ENCODE measurements around the gene SEMA5A. TPM values are rescaled to one million over a fixed set of nuclear protein-coding genes. Genes with fewer than 3 reads are reported as not detected.

The SEMA5A gene
- total RNA-seq, 2 experiments from 2014 or later = not detected

DNA sequence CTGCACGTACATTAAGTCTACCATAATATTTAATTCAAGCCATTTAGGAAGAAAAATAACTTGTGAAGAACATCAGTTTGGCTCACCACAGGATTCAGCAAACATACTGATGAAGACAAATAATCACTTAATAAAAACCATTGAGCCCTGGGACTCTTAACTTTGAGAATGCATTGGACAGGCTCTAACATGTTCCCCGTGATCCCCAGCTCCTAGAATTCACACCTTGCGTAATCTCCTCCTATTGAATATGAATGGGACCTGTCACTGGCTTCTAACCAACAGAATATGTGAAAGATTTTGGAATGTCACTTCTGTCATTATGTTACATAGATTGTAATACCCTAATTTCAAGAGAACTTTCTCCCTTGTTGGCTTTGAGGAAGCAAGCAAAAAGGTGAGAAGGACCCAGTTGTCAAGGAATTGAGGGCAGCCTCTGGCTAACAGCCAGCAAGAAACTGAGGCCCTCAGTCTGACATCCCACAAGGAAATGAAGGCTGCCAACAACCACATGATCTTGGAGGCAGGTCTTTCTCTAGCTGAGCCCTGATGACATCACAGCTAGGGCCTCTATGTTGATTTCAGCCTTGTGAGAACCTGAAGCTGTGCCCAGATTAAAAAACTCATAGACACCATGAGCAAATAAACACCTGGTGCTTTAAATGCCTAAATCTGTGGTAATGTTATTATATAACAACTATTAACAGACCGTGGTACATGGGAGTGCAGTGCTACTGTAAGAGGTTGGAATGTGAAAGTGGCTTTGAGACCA, 433.2 kb downstream of the SEMA5A start:
- Mint-ChIP-seq H3K4me1 (ENCODE audit: low read depth) (no peaks in the 10 kb centered on the region), H3K4me3 (no peak overlapping the region), H3K27ac (no peak overlapping the region), H3K27me3 (ENCODE audit: low read depth) (no peaks in the 10 kb centered on the region), H3K9me3 (no peaks in the 10 kb centered on the region), H3K36me3 (ENCODE audit: low read depth) (no peaks in the 10 kb centered on the region)
- CTCF ChIA-PET = no interaction called here
- intact Hi-C loops (cut with micrococcal nuclease) = no loop called here
- no peak for DNase-seq

DNA sequence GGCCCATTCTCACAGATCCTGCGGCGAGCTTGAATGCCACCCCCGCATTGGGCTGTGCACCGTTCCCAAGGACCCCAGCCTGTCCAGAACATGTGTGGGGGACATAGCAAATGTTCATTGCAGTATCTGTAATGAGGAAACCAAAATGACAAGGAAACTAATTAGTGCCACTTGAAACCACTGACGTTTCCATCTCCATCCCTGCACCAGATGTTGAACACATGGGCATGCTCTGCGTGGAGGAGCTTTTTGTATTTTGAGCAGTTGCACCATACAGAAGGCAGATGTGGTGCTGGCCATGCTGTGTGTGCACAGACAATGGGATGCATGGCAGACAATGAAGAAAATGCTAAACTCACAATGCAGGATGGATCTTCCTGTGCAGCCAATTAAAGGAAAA, 437.7 kb downstream of the SEMA5A start:
- Mint-ChIP-seq H3K36me3 (ENCODE audit: low read depth) (no peaks in the 10 kb centered on the region), H3K9me3 (no peaks in the 10 kb centered on the region), H3K27me3 (ENCODE audit: low read depth) (no peaks in the 10 kb centered on the region), H3K4me1 (ENCODE audit: low read depth) (no peaks in the 10 kb centered on the region), H3K27ac (no peak overlapping the region), H3K4me3 (no peak overlapping the region)
- intact Hi-C loops (cut with micrococcal nuclease) = no loop called here
- CTCF ChIA-PET = no interaction called here
- no peak for DNase-seq

DNA sequence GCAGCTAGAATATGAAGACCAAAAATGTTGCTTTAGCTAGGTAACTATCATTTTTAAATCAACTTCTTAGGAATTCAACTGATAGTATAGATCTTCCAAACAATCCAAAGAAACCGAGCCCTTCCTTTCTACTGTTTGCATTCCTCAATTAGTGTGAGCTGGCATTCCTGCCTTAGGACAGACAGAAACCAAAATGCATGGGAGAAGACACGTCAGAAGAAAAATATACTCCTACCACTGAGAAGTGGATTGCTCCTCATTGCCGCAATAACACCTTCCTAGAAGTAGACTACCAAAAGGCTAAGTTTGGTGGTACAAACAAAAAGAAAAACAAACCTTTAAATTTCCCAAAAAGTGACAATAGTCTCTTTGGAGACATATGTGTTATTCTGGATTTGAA, 440.0 kb downstream of the SEMA5A start:
- CTCF ChIA-PET = no interaction called here
- Mint-ChIP-seq H3K27me3 (ENCODE audit: low read depth) (no peaks in the 10 kb centered on the region), H3K36me3 (ENCODE audit: low read depth) (no peaks in the 10 kb centered on the region), H3K9me3 (no peaks in the 10 kb centered on the region), H3K27ac (no peak overlapping the region), H3K4me3 (no peak overlapping the region), H3K4me1 (ENCODE audit: low read depth) (no peaks in the 10 kb centered on the region)
- intact Hi-C loops (cut with micrococcal nuclease) = no loop called here
- no peak for DNase-seq

- Mint-ChIP-seq H3K4me1 (ENCODE audit: low read depth) (no peaks in the 10 kb centered on the region), H3K27me3 (ENCODE audit: low read depth) (no peaks in the 10 kb centered on the region), H3K27ac (no peak overlapping the region), H3K4me3 (no peak overlapping the region), H3K9me3 (no peaks in the 10 kb centered on the region), H3K36me3 (ENCODE audit: low read depth) (no peaks in the 10 kb centered on the region)
- DNase-seq = no peak
- CTCF ChIA-PET = no interaction called here
- intact Hi-C loops (cut with micrococcal nuclease) = no loop called here
Observed at GRCh38 chr5:9104571-9105339, 441.1 kb downstream of the SEMA5A start.

DNA sequence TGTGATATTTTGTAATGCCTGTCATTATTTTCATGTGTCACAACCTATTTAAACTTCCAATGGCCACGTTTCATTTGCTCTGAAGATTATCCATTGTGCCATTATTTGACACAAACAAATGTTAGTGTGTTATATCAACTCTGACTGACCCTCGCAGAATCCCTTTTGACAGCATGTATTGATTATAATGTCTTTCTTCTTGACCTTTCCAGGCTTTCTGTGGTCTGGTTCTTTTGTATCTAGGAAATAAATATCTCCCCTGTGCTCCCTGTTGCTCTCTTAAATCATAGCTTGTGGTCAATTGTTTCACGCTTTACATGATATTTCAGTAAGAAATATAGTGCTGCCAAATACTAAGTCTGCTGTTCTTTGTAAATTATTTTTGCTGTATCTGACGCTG, 442.6 kb downstream of the SEMA5A start:
- H3K27me3 Mint-ChIP-seq (ENCODE audit: low read depth) = no peaks in the 10 kb centered on the region
- no peaks in the 10 kb centered on the region for H3K36me3 Mint-ChIP-seq (ENCODE audit: low read depth)
- no peaks in the 10 kb centered on the region for H3K4me1 Mint-ChIP-seq (ENCODE audit: low read depth)
- intact Hi-C loops (cut with micrococcal nuclease) = no loop called here
- DNase-seq = no peak
- CTCF ChIA-PET = no interaction called here
- no peak overlapping the region for H3K4me3 Mint-ChIP-seq
- H3K27ac Mint-ChIP-seq = no peak overlapping the region
- no peaks in the 10 kb centered on the region for H3K9me3 Mint-ChIP-seq

- Mint-ChIP-seq H3K4me1 (ENCODE audit: low read depth) (no peaks in the 10 kb centered on the region), H3K9me3 (no peaks in the 10 kb centered on the region), H3K36me3 (ENCODE audit: low read depth) (no peaks in the 10 kb centered on the region), H3K27me3 (ENCODE audit: low read depth) (no peaks in the 10 kb centered on the region), H3K27ac (no peak overlapping the region), H3K4me3 (no peak overlapping the region)
- intact Hi-C loops (cut with micrococcal nuclease) = no loop called here
- CTCF ChIA-PET = no interaction called here
- DNase-seq = no peak
Observed at GRCh38 chr5:9099689-9100088, 446.2 kb downstream of the SEMA5A start.

DNA sequence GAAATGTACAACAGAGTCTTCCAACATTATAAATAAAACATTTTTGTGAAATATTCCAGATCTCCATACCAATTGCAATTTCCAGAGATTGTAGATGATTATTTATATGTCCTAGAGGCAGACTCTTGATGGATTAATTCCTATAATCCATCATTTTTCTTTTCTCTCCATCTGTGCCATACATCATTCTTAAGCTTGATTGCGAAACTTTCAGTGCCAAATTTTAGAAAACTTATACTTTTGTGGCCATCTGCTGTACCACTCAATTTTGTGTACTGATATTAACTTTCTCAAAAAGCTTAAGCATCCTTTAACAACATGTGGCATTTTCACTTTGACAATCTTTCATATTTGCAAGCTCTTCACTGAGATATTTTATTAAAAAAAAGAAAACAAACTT, 446.9 kb downstream of the SEMA5A start:
- no peaks in the 10 kb centered on the region for H3K27me3 Mint-ChIP-seq (ENCODE audit: low read depth)
- intact Hi-C loops (cut with micrococcal nuclease) = no loop called here
- no peaks in the 10 kb centered on the region for H3K36me3 Mint-ChIP-seq (ENCODE audit: low read depth)
- no peak overlapping the region for H3K27ac Mint-ChIP-seq
- CTCF ChIA-PET = no interaction called here
- DNase-seq = no peak
- H3K4me1 Mint-ChIP-seq (ENCODE audit: low read depth) = no peaks in the 10 kb centered on the region
- H3K4me3 Mint-ChIP-seq = no peak overlapping the region
- H3K9me3 Mint-ChIP-seq = no peaks in the 10 kb centered on the region

- Mint-ChIP-seq H3K9me3 (no peaks in the 10 kb centered on the region), H3K36me3 (ENCODE audit: low read depth) (no peaks in the 10 kb centered on the region), H3K27me3 (ENCODE audit: low read depth) (no peaks in the 10 kb centered on the region), H3K27ac (no peak overlapping the region), H3K4me3 (no peak overlapping the region), H3K4me1 (ENCODE audit: low read depth) (no peaks in the 10 kb centered on the region)
- CTCF ChIA-PET = no interaction called here
- intact Hi-C loops (cut with micrococcal nuclease) = no loop called here
- DNase-seq = no peak
Observed at GRCh38 chr5:9094582-9094981, 451.3 kb downstream of the SEMA5A start.

GRCh38 chr5:9091896-9092662, 453.8 kb downstream of the SEMA5A start:
- Mint-ChIP-seq H3K9me3 (no peaks in the 10 kb centered on the region), H3K27me3 (ENCODE audit: low read depth) (no peaks in the 10 kb centered on the region), H3K27ac (no peak overlapping the region), H3K4me3 (no peak overlapping the region), H3K4me1 (ENCODE audit: low read depth) (no peaks in the 10 kb centered on the region), H3K36me3 (ENCODE audit: low read depth) (no peaks in the 10 kb centered on the region)
- intact Hi-C loops (cut with micrococcal nuclease) = no loop called here
- no peak for DNase-seq
- CTCF ChIA-PET = no interaction called here

- DNase-seq = no peak
- H3K36me3 Mint-ChIP-seq (ENCODE audit: low read depth) = no peaks in the 10 kb centered on the region
- intact Hi-C loops (cut with micrococcal nuclease) = no loop called here
- H3K27me3 Mint-ChIP-seq (ENCODE audit: low read depth) = no peaks in the 10 kb centered on the region
- CTCF ChIA-PET = no interaction called here
- no peak overlapping the region for H3K4me3 Mint-ChIP-seq
- no peak overlapping the region for H3K27ac Mint-ChIP-seq
- H3K9me3 Mint-ChIP-seq = peaks cover 6% of the 10 kb centered on the region
- H3K4me1 Mint-ChIP-seq (ENCODE audit: low read depth) = no peaks in the 10 kb centered on the region
Observed at GRCh38 chr5:9090381-9091026, 455.4 kb downstream of the SEMA5A start.

DNA sequence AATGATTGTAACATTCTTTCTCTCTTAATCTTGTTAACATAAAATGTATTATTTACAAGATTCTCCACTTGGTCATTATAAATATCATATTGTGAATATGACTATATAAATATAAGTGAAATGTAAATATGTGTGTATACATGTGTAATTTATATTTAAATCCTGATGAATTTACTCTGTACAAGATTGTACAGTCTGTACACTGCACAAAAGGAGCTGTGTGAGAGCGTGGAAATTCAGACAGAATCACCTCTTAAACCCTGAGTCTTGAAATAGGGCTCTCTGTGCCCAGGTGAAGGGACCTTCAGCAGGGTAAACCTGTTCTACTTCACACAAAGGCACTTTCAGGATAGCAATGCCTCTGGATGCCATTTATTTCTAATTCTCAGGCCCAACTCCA, 456.0 kb downstream of the SEMA5A start:
- intact Hi-C loops (cut with micrococcal nuclease) = no loop called here
- Mint-ChIP-seq H3K9me3 (peaks cover 7% of the 10 kb centered on the region), H3K27ac (no peak overlapping the region), H3K36me3 (ENCODE audit: low read depth) (no peaks in the 10 kb centered on the region), H3K4me3 (no peak overlapping the region), H3K4me1 (ENCODE audit: low read depth) (no peaks in the 10 kb centered on the region), H3K27me3 (ENCODE audit: low read depth) (no peaks in the 10 kb centered on the region)
- DNase-seq = no peak
- CTCF ChIA-PET = no interaction called here

- H3K4me3 Mint-ChIP-seq = no peak overlapping the region
- no peaks in the 10 kb centered on the region for H3K36me3 Mint-ChIP-seq (ENCODE audit: low read depth)
- no peak for DNase-seq
- no peak overlapping the region for H3K27ac Mint-ChIP-seq
- H3K9me3 Mint-ChIP-seq = peaks cover 15% of the 10 kb centered on the region
- no peaks in the 10 kb centered on the region for H3K4me1 Mint-ChIP-seq (ENCODE audit: low read depth)
- H3K27me3 Mint-ChIP-seq (ENCODE audit: low read depth) = no peaks in the 10 kb centered on the region
- CTCF ChIA-PET = no interaction called here
- intact Hi-C loops (cut with micrococcal nuclease) = no loop called here
Observed at GRCh38 chr5:9082996-9083395, 462.9 kb downstream of the SEMA5A start.
